ENCODE data around the gene CRKL. TPM values are rescaled to one million over a fixed set of nuclear protein-coding genes. Genes with fewer than 3 reads are reported as not detected.
"Not testable (repeated sequence)": the region's sequence is repeated elsewhere in the genome, so short reads cannot be mapped to it uniquely, and the experiment has no call there.

CRKL gene
- 42.0 TPM for total RNA-seq

- peak; percentile 96 for DNase-seq
Observed at GRCh38 chr22:20916916-20917810, at the start of gene CRKL. Gene CRKL (plus strand): TSS chr22:20917407. CDS start chr22:20917935, 528 bp downstream.

GRCh38 chr22:20868025-20868962 lies 48.9 kb upstream of the CRKL start:
- peak; percentile 65 for DNase-seq

- no peak for DNase-seq
Observed at GRCh38 chr22:20869234-20869633, 48.0 kb upstream of the CRKL start.

GRCh38 chr22:20873214-20873613 lies 44.0 kb upstream of the CRKL start:
- DNase-seq: no peak

GRCh38 chr22:20875296-20875695 lies 41.9 kb upstream of the CRKL start:
- no peak for DNase-seq

GRCh38 chr22:20877715-20878114 lies 39.5 kb upstream of the CRKL start:
- no peak for DNase-seq

- no peak for DNase-seq
Observed at GRCh38 chr22:20881231-20881630, 36.0 kb upstream of the CRKL start.

- DNase-seq: no peak
Observed at GRCh38 chr22:20881869-20882815, 35.1 kb upstream of the CRKL start.

- no peak for DNase-seq
Observed at GRCh38 chr22:20882855-20883254, 34.4 kb upstream of the CRKL start.

- DNase-seq: no peak
Observed at GRCh38 chr22:20884454-20884853, 32.8 kb upstream of the CRKL start.

GRCh38 chr22:20885017-20885556 lies 32.1 kb upstream of the CRKL start:
- DNase-seq: no peak

GRCh38 chr22:20885557-20886323 lies 31.5 kb upstream of the CRKL start:
- DNase-seq: no peak

GRCh38 chr22:20887375-20887774 lies 29.8 kb upstream of the CRKL start:
- no peak for DNase-seq

- no peak for DNase-seq
Observed at GRCh38 chr22:20889025-20889704, 28.0 kb upstream of the CRKL start.

GRCh38 chr22:20889904-20890540 lies 27.2 kb upstream of the CRKL start:
- no peak for DNase-seq

- no peak for DNase-seq
Observed at GRCh38 chr22:20890975-20891374, 26.2 kb upstream of the CRKL start.

- DNase-seq: not testable (repeated sequence)
Observed at GRCh38 chr22:20897737-20898136, 19.5 kb upstream of the CRKL start.

GRCh38 chr22:20899827-20900423 lies 17.3 kb upstream of the CRKL start:
- no peak for DNase-seq

Data from skin of body (tissue), 2 donors.